OCI-LY7 (cell line): ENCODE data around the gene CACNB1. TPM values are rescaled to one million over a fixed set of nuclear protein-coding genes. Genes with fewer than 3 reads are reported as not detected.

Experiments
- BruUV-seq: library from RNA; stranded (reverse); fragments of 400-500 nt; replicated peaks from 2 replicates; lab custom pipeline; 2021; lab: Mats Ljungman, UMichigan
- CTCF ChIA-PET: fragments of 300-600 bp; sonication (Branson Sonifier 250); formaldehyde crosslinking; loops from one replicate; lab custom pipeline; 2022; ENCODE audit warnings: antibody characterized with exemption; ENCODE audit not compliant: unreplicated experiment; lab: Charles Lee
- POLR2A ChIA-PET: fragments of 300-600 bp; sonication (Branson Sonifier 250); formaldehyde crosslinking; loops from one replicate; lab custom pipeline; 2022; ENCODE audit warnings: antibody characterized with exemption; lab: Charles Lee
- DNase-seq: peaks from one replicate; pipeline ENCODE4 v3.0.0-alpha.2; 2015; ENCODE audit warnings: low spot score
- H2AFZ ChIP-seq: fragments of 200-600 bp; sonication (generic), shearing (Covaris generic); 2 replicates; pipeline ENCODE4 v1.6.1; 2014; ENCODE audit warnings: mild to moderate bottlenecking, antibody characterized with exemption, low read length, moderate library complexity
- H3K27ac ChIP-seq: fragments of 200-600 bp; sonication (generic); 2 replicates; pipeline ENCODE4 v1.5.1; 2014; ENCODE audit warnings: mixed run types, low read depth, mild to moderate bottlenecking, moderate library complexity, low read length, inconsistent platforms; ENCODE audit not compliant: poor library complexity, severe bottlenecking
- H3K36me3 ChIP-seq: fragments of 200-600 bp; sonication (generic); 2 replicates; pipeline ENCODE4 v1.6.1; 2014; ENCODE audit warnings: mild to moderate bottlenecking, antibody characterized with exemption, low read length, moderate library complexity, mixed read lengths; ENCODE audit not compliant: insufficient read depth
- H3K4me1 ChIP-seq: fragments of 200-600 bp; sonication (generic); 2 replicates; pipeline ENCODE4 v1.5.1; 2014; ENCODE audit warnings: mild to moderate bottlenecking, low read length; ENCODE audit not compliant: insufficient read depth, poor library complexity, severe bottlenecking
- H3K4me2 ChIP-seq: fragments of 200-600 bp; sonication (generic); 2 replicates; pipeline ENCODE4 v1.6.1; 2014; ENCODE audit warnings: mild to moderate bottlenecking, low read length
- H3K4me3 ChIP-seq: fragments of 200-600 bp; sonication (generic); 2 replicates; pipeline ENCODE4 v1.5.1; 2014; ENCODE audit warnings: mild to moderate bottlenecking, low read depth, low read length; ENCODE audit not compliant: poor library complexity, severe bottlenecking
- H3K79me2 ChIP-seq: fragments of 200-600 bp; sonication (generic); 2 replicates; pipeline ENCODE4 v1.6.1; 2016; ENCODE audit warnings: low read depth, mild to moderate bottlenecking, low read length, moderate library complexity, mixed read lengths; ENCODE audit not compliant: insufficient read depth
- H3K9me2 ChIP-seq: fragments of 200-600 bp; sonication (generic); 2 replicates; pipeline ENCODE4 v1.6.1; 2016; ENCODE audit warnings: mild to moderate bottlenecking, low read length, mixed read lengths; ENCODE audit not compliant: insufficient read depth
- H3K9me3 ChIP-seq: fragments of 200-600 bp; sonication (generic); 2 replicates; pipeline ENCODE4 v1.6.1; 2014; ENCODE audit warnings: mild to moderate bottlenecking, mixed run types, low read length, mixed read lengths
- H4K20me1 ChIP-seq: fragments of 200-600 bp; sonication (generic); 2 replicates; pipeline ENCODE4 v1.6.1; 2014; ENCODE audit warnings: mild to moderate bottlenecking, antibody characterized with exemption, low read length, moderate library complexity, mixed read lengths; ENCODE audit not compliant: insufficient read depth
- EZH2phosphoT487 ChIP-seq: fragments of 200-600 bp; sonication (generic); IDR thresholded peaks from 2 replicates; pipeline ENCODE4 v1.6.1; 2018; ENCODE audit warnings: low read depth, borderline replicate concordance, mild to moderate bottlenecking, mixed run types, antibody characterized with exemption, low read length, moderate library complexity, mixed read lengths
- intact Hi-C: fragments of 100-400 bp; cut with micrococcal nuclease; formaldehyde crosslinking; loops from one replicate; pipeline ENCODE4 v1.10.0; 2022; ENCODE audit not compliant: unreplicated experiment
- total RNA-seq, 2 experiments: library from RNA; depleted of rRNA in 1 of 2; stranded (reverse); fragments of >200 nt in 1 of 2; shearing (Covaris generic) in 1 of 2; gene quantifications; 2 replicates each; pipeline ENCODE4 v1.2.3, GENCODE V29; 2014 to 2022
- TF ChIP-seq, protein P1 (sequence below): fragments of 200-600 bp; sonication (generic); conservative IDR thresholded peaks from 2 replicates; pipeline ENCODE4 v1.5.1; 2014; ENCODE audit warnings: mild to moderate bottlenecking, antibody characterized with exemption, low read length, moderate library complexity, mixed read lengths

The CACNB1 gene
- total RNA-seq, 2 experiments from 2014 or later, result 23.7 to 30.9 TPM

DNA sequence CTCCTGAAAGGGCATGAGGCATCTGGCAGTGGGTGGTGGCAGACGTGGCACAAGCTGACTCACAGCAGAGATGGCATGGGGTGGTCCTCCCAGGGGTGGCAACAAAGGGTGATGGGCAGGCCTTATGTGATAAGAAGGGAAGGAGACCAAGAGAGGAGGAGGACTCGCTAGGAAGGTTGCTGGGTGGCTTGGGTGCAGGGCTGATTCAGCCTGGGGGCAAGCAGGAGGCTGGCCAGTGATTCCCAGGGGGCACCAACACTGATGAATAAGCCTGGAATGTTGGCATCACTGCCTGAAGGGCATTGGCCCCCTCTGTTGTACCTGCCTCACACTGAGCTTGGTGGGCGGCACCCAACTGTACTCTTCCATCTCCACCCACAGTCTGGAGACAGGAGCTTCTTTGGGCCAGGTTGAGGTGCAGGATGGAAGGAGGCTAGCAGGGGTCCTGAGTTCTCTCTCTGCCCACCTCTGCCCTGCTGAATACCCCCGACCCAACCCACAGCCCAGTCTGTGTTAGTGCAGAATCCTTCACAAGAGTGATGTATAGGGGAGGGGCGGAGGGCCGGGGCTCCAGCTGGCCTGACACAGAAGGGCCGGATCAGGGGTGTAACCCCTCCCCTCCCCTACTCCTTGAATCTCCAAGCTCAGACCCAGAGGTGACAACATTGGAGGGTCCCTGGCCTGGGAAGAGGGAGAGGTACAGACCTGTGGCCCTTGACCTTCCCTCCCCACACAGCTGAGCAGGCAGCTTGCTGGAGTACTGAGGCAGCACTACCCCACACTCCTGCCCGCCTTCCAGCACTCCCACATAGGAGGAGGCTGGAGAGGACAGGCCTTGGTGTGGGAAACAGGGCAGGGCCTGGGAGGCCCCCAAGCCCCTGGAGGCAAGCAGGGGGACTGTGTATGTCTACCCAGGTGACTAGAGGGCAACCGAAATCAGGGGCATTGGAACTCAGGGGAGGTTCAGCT is 25.7 kb upstream of the CACNB1 start:
- H3K4me1 ChIP-seq, result no peaks in the 10 kb centered on the region
- POLR2A ChIA-PET, result no interaction called here
- TF ChIP-seq EZH2phosphoT487, result no peak
- TF ChIP-seq, protein P1, sequence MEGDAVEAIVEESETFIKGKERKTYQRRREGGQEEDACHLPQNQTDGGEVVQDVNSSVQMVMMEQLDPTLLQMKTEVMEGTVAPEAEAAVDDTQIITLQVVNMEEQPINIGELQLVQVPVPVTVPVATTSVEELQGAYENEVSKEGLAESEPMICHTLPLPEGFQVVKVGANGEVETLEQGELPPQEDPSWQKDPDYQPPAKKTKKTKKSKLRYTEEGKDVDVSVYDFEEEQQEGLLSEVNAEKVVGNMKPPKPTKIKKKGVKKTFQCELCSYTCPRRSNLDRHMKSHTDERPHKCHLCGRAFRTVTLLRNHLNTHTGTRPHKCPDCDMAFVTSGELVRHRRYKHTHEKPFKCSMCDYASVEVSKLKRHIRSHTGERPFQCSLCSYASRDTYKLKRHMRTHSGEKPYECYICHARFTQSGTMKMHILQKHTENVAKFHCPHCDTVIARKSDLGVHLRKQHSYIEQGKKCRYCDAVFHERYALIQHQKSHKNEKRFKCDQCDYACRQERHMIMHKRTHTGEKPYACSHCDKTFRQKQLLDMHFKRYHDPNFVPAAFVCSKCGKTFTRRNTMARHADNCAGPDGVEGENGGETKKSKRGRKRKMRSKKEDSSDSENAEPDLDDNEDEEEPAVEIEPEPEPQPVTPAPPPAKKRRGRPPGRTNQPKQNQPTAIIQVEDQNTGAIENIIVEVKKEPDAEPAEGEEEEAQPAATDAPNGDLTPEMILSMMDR, result no peak
- H3K4me3 ChIP-seq, result no peak overlapping the region
- no peak overlapping the region for H3K4me2 ChIP-seq
- CTCF ChIA-PET, result no interaction called here
- no peak overlapping the region for H3K27ac ChIP-seq
- intact Hi-C loops, result no loop called here
- no peaks in the 10 kb centered on the region for H3K79me2 ChIP-seq
- no peak for DNase-seq
- H2AFZ ChIP-seq, result no peak overlapping the region
- no peaks in the 10 kb centered on the region for H4K20me1 ChIP-seq
- no peaks in the 10 kb centered on the region for H3K36me3 ChIP-seq
- H3K9me2 ChIP-seq, result no peaks in the 10 kb centered on the region
- no peaks in the 10 kb centered on the region for H3K9me3 ChIP-seq
- no TSS peak for BruUV-seq

DNA sequence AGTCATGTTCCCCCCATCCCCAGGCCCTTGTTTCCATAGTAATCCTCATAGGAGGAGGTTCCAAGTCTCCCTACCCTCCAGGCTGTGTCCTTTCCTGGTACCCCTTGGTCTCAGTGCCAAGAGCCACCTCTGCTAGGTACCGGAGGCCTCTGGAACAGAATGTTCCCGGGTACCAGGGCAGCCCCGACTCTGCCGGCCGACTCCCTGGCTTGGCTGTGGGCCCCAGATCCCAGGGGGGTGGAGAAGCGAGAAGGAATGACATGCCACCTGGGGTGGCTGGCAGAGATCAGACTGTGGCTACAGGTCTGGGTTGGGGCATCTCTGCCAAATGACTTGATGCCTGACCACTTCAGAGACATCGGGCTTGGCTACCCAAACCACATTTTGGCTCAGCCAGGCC is 24.7 kb upstream of the CACNB1 start:
- Histone ChIP-seq H3K36me3 (no peaks in the 10 kb centered on the region), H3K27ac (no peak overlapping the region), H3K79me2 (no peaks in the 10 kb centered on the region), H3K9me2 (no peaks in the 10 kb centered on the region), H4K20me1 (no peaks in the 10 kb centered on the region), H3K4me1 (no peaks in the 10 kb centered on the region), H3K4me2 (no peak overlapping the region), H3K9me3 (no peaks in the 10 kb centered on the region), H3K4me3 (no peak overlapping the region), H2AFZ (no peak overlapping the region)
- TF ChIP-seq, protein P1, result no peak
- TF ChIP-seq EZH2phosphoT487, result no peak
- no TSS peak for BruUV-seq
- CTCF ChIA-PET, result no interaction called here
- no peak for DNase-seq
- POLR2A ChIA-PET, result no interaction called here
- intact Hi-C loops, result no loop called here

- TF ChIP-seq EZH2phosphoT487, result no peak
- TF ChIP-seq, protein P1, result no peak
- H3K27ac ChIP-seq, result no peak overlapping the region
- no peaks in the 10 kb centered on the region for H3K36me3 ChIP-seq
- no peak for DNase-seq
- POLR2A ChIA-PET, result interaction anchor here (0.5 kb wide), 1 partner anchor 69 kb away, joined by 3 read pairs; no protein-coding TSS in a partner anchor
- H3K4me1 ChIP-seq, result no peaks in the 10 kb centered on the region
- no peaks in the 10 kb centered on the region for H3K9me3 ChIP-seq
- CTCF ChIA-PET, result no interaction called here
- H4K20me1 ChIP-seq, result no peaks in the 10 kb centered on the region
- H3K79me2 ChIP-seq, result no peaks in the 10 kb centered on the region
- no peak overlapping the region for H3K4me3 ChIP-seq
- intact Hi-C loops, result no loop called here
- H3K4me2 ChIP-seq, result no peak overlapping the region
- H3K9me2 ChIP-seq, result no peaks in the 10 kb centered on the region
- no TSS peak for BruUV-seq
- no peak overlapping the region for H2AFZ ChIP-seq
These were observed 24.1 kb upstream of the CACNB1 start for GRCh38 chr17:39221572-39221971.
